Nephron progenitor cell (in vitro differentiated cells): ENCODE results near the gene ZER1.

Experiments
- DNase-seq: peaks from one replicate; pipeline ENCODE4 v3.0.0; 2021
- H3K27ac Mint-ChIP-seq: 2 replicates; pipeline ENCODE4 v1.8.0; 2021; ENCODE audit warnings: mild to moderate bottlenecking, moderate library complexity, mixed read lengths
- H3K27me3 Mint-ChIP-seq: 2 replicates; pipeline ENCODE4 v1.8.0; 2021; ENCODE audit warnings: mild to moderate bottlenecking, low read depth, mixed read lengths; ENCODE audit not compliant: poor library complexity
- H3K36me3 Mint-ChIP-seq: 2 replicates; pipeline ENCODE4 v1.8.0; 2021; ENCODE audit warnings: low read depth, mixed read lengths
- H3K4me1 Mint-ChIP-seq: 2 replicates; pipeline ENCODE4 v1.8.0; 2021; ENCODE audit warnings: mixed read lengths
- H3K4me3 Mint-ChIP-seq: 2 replicates; pipeline ENCODE4 v1.8.0; 2021; ENCODE audit warnings: mild to moderate bottlenecking, moderate library complexity, mixed read lengths
- H3K9me3 Mint-ChIP-seq: 2 replicates; pipeline ENCODE4 v1.8.0; 2021; ENCODE audit warnings: mild to moderate bottlenecking, moderate library complexity, mixed read lengths
- TF ChIP-seq, protein P1 (sequence below): fragments of 200-600 bp; sonication (generic); IDR thresholded peaks from 2 replicates; pipeline ENCODE4 v1.5.0; 2021; ENCODE audit warnings: antibody characterized with exemption

The ZER1 gene

GRCh38 chr9:128762671-128763449 lies 8.9 kb downstream of the ZER1 start:
- Mint-ChIP-seq H3K27me3 (peaks cover 2% of the 10 kb centered on the region), H3K27ac (peak overlapping the region; percentile 73), H3K9me3 (no peaks in the 10 kb centered on the region), H3K4me3 (no peak overlapping the region), H3K4me1 (no peaks in the 10 kb centered on the region), H3K36me3 (peaks cover 10% of the 10 kb centered on the region)
- TF ChIP-seq, protein P1, sequence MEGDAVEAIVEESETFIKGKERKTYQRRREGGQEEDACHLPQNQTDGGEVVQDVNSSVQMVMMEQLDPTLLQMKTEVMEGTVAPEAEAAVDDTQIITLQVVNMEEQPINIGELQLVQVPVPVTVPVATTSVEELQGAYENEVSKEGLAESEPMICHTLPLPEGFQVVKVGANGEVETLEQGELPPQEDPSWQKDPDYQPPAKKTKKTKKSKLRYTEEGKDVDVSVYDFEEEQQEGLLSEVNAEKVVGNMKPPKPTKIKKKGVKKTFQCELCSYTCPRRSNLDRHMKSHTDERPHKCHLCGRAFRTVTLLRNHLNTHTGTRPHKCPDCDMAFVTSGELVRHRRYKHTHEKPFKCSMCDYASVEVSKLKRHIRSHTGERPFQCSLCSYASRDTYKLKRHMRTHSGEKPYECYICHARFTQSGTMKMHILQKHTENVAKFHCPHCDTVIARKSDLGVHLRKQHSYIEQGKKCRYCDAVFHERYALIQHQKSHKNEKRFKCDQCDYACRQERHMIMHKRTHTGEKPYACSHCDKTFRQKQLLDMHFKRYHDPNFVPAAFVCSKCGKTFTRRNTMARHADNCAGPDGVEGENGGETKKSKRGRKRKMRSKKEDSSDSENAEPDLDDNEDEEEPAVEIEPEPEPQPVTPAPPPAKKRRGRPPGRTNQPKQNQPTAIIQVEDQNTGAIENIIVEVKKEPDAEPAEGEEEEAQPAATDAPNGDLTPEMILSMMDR: no peak
- no peak for DNase-seq

GRCh38 chr9:128757602-128758001 lies 14.1 kb downstream of the ZER1 start:
- Mint-ChIP-seq H3K4me1 (no peaks in the 10 kb centered on the region), H3K4me3 (no peak overlapping the region), H3K36me3 (peaks cover 4% of the 10 kb centered on the region), H3K27me3 (peaks cover 2% of the 10 kb centered on the region), H3K27ac (no peak overlapping the region), H3K9me3 (no peaks in the 10 kb centered on the region)
- TF ChIP-seq, protein P1: no peak
- no peak for DNase-seq

GRCh38 chr9:128753627-128754026 lies 18.1 kb downstream of the ZER1 start:
- H3K27me3 Mint-ChIP-seq: peaks cover 2% of the 10 kb centered on the region
- TF ChIP-seq, protein P1: no peak
- H3K9me3 Mint-ChIP-seq: no peaks in the 10 kb centered on the region
- no peaks in the 10 kb centered on the region for H3K4me1 Mint-ChIP-seq
- no peak overlapping the region for H3K27ac Mint-ChIP-seq
- H3K4me3 Mint-ChIP-seq: no peak overlapping the region
- H3K36me3 Mint-ChIP-seq: peaks cover 3% of the 10 kb centered on the region
- no peak for DNase-seq

DNA sequence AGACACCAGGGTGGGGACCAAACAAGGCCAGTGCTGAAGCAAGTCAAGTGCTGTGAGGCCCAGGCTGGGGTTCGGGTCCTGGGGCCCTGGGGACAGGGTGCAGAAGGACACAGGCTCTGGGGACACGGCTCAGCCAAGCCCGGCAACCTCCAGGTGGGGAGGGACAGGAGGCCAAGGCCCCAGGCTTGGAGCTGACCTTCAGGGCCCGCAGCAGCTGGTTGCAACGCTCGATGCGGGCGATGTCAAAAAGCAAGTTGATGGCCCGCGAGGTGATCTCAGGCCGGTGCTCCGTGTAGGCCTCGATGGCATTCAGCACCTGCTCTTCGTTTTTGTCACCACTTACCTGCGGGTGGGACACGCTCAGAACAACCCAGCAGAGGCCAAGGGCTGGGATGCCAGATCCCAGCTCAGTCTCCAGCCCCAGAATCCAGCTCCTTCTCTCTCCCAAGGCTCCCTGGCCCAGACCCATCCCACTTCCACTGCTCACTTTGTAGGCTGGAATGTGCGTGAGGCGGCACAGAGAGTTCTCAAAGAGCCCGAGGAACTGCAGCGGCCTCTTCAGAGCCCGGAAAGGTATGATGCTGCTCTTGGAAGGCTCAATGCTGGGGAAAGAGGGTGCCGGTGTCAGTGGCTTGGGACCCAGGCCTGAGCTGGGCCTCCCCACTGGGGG lies 20.7 kb downstream of the ZER1 start:
- Mint-ChIP-seq H3K9me3 (no peaks in the 10 kb centered on the region), H3K36me3 (peaks cover 5% of the 10 kb centered on the region), H3K4me1 (no peaks in the 10 kb centered on the region), H3K27ac (no peak overlapping the region), H3K4me3 (no peak overlapping the region), H3K27me3 (no peaks in the 10 kb centered on the region)
- no peak for DNase-seq
- TF ChIP-seq, protein P1: no peak

- no peak for DNase-seq
- peaks cover 5% of the 10 kb centered on the region for H3K36me3 Mint-ChIP-seq
- no peak overlapping the region for H3K27ac Mint-ChIP-seq
- H3K9me3 Mint-ChIP-seq: no peaks in the 10 kb centered on the region
- no peak overlapping the region for H3K4me3 Mint-ChIP-seq
- peaks cover 4% of the 10 kb centered on the region for H3K27me3 Mint-ChIP-seq
- H3K4me1 Mint-ChIP-seq: no peaks in the 10 kb centered on the region
- TF ChIP-seq, protein P1: no peak
Measured at GRCh38 chr9:128747241-128747640, 24.5 kb downstream of the ZER1 start.
